Upper lobe of right lung (tissue), 1 donor: Measurements from ENCODE around the gene ATP5MC2. TPM values are rescaled to one million over a fixed set of nuclear protein-coding genes. Genes with fewer than 3 reads are reported as not detected.

Experiments
- ATAC-seq: fragments of 200-7000 bp; cut with Tn5 transposase; one replicate; pipeline ENCODE4 v1.9.1; 2020; ENCODE audit warnings: mild to moderate bottlenecking, moderate library complexity
- DNase-seq: peaks from one replicate; pipeline ENCODE4 v3.0.0-alpha.2; 2020
- H3K27ac ChIP-seq: fragments of 200-600 bp; one replicate; pipeline ENCODE4 v1.8.0; 2022
- H3K27me3 ChIP-seq: fragments of 200-600 bp; one replicate; pipeline ENCODE4 v1.8.0; 2022; ENCODE audit warnings: mild to moderate bottlenecking
- H3K36me3 ChIP-seq: fragments of 200-600 bp; one replicate; pipeline ENCODE4 v1.8.0; 2022
- H3K4me1 ChIP-seq: fragments of 200-600 bp; one replicate; pipeline ENCODE4 v1.8.0; 2022
- H3K4me3 ChIP-seq: fragments of 200-600 bp; one replicate; pipeline ENCODE4 v1.8.0; 2022; ENCODE audit warnings: mild to moderate bottlenecking
- H3K9me3 ChIP-seq: fragments of 200-600 bp; one replicate; pipeline ENCODE4 v1.8.0; 2022
- intact Hi-C: fragments of 100-400 bp; cut with DNase I; formaldehyde crosslinking; loops from one replicate; pipeline ENCODE4 v1.11.0; 2022
- total RNA-seq: library from RNA; stranded (reverse); fragmentation: NEBNext Ultra II Directional; extraction: Animal tissue kit (Norgen Biotek cat#: 25700); gene quantifications from one replicate; pipeline ENCODE4 v1.2.1, GENCODE V29; 2021
- TF ChIP-seq, protein P1 (sequence below): fragments of 200-600 bp; IDR thresholded peaks from one replicate; pipeline ENCODE4 v1.8.0; 2022; ENCODE audit warnings: antibody characterized with exemption
- donor health status: DM: no; HTN: yes; CAD: no; lungs with severe emphysema.

Gene ATP5MC2
- total RNA-seq, 1 donor from 2014 or later: 236 TPM

GRCh38 chr12:53667080-53667479 lies 8.8 kb downstream of the ATP5MC2 start:
- intact Hi-C loops: no loop called here
- H3K9me3 ChIP-seq: no peaks in the 10 kb centered on the region
- H3K27me3 ChIP-seq: no peaks in the 10 kb centered on the region
- no peak overlapping the region for H3K27ac ChIP-seq
- no peaks in the 10 kb centered on the region for H3K4me1 ChIP-seq
- DNase-seq: no peak
- ATAC-seq: no peak
- H3K4me3 ChIP-seq: no peak overlapping the region
- TF ChIP-seq, protein P1, sequence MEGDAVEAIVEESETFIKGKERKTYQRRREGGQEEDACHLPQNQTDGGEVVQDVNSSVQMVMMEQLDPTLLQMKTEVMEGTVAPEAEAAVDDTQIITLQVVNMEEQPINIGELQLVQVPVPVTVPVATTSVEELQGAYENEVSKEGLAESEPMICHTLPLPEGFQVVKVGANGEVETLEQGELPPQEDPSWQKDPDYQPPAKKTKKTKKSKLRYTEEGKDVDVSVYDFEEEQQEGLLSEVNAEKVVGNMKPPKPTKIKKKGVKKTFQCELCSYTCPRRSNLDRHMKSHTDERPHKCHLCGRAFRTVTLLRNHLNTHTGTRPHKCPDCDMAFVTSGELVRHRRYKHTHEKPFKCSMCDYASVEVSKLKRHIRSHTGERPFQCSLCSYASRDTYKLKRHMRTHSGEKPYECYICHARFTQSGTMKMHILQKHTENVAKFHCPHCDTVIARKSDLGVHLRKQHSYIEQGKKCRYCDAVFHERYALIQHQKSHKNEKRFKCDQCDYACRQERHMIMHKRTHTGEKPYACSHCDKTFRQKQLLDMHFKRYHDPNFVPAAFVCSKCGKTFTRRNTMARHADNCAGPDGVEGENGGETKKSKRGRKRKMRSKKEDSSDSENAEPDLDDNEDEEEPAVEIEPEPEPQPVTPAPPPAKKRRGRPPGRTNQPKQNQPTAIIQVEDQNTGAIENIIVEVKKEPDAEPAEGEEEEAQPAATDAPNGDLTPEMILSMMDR: no peak
- H3K36me3 ChIP-seq: peaks cover 93% of the 10 kb centered on the region

- no peak for DNase-seq
Measured at GRCh38 chr12:53664936-53665335, 10.9 kb downstream of the ATP5MC2 start.

DNA sequence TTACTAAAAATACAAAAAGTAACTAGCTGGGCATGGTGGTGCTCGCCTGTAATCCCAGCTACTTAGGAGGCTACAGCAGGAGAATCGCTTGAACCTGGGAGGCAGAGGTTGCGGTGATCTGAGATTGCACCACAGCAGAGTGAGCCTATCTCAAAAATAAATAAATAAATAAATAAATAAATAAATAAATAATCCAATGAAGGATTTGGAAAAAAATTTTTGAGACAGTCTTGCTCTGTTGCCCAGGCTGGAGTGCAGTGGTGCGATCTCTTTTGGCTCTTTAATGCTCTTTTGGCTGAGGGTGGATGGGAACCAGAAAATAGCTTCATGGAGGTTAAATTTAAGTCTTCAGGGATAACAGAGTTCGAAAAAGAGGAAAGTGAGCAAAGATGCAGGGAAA lies 11.7 kb downstream of the ATP5MC2 start:
- Histone ChIP-seq H3K27ac (no peak overlapping the region), H3K36me3 (peaks cover 64% of the 10 kb centered on the region), H3K27me3 (no peaks in the 10 kb centered on the region), H3K4me1 (peaks cover 10% of the 10 kb centered on the region), H3K9me3 (no peaks in the 10 kb centered on the region), H3K4me3 (no peak overlapping the region)
- DNase-seq (no peak), ATAC-seq (no peak)
- intact Hi-C loops: no loop called here
- TF ChIP-seq, protein P1: no peak

More at GRCh38 chr12:53664936-53665335, 10.9 kb downstream of the ATP5MC2 start:
- peaks cover 4% of the 10 kb centered on the region for H3K4me1 ChIP-seq
- no peak overlapping the region for H3K27ac ChIP-seq
- peaks cover 71% of the 10 kb centered on the region for H3K36me3 ChIP-seq
- intact Hi-C loops: no loop called here
- no peak for ATAC-seq
- no peak overlapping the region for H3K4me3 ChIP-seq
- TF ChIP-seq, protein P1: no peak
- H3K9me3 ChIP-seq: no peaks in the 10 kb centered on the region
- no peaks in the 10 kb centered on the region for H3K27me3 ChIP-seq

- no peaks in the 10 kb centered on the region for H3K27me3 ChIP-seq
- DNase-seq (no peak), ATAC-seq (no peak)
- intact Hi-C loops: no loop called here
- H3K4me1 ChIP-seq: peaks cover 23% of the 10 kb centered on the region
- H3K27ac ChIP-seq: peak overlapping the region; percentile 77
- no peaks in the 10 kb centered on the region for H3K9me3 ChIP-seq
- H3K36me3 ChIP-seq: peaks cover 24% of the 10 kb centered on the region
- no peak overlapping the region for H3K4me3 ChIP-seq
- TF ChIP-seq, protein P1: no peak
Measured at GRCh38 chr12:53660041-53660440, 15.8 kb downstream of the ATP5MC2 start.

- Histone ChIP-seq H3K27me3 (no peaks in the 10 kb centered on the region), H3K4me1 (peaks cover 23% of the 10 kb centered on the region), H3K4me3 (no peak overlapping the region), H3K27ac (peak overlapping the region; percentile 77), H3K36me3 (peaks cover 19% of the 10 kb centered on the region), H3K9me3 (no peaks in the 10 kb centered on the region)
- DNase-seq (no peak), ATAC-seq (no peak)
- intact Hi-C loops: no loop called here
- TF ChIP-seq, protein P1: no peak
Measured at GRCh38 chr12:53659571-53659981, 16.3 kb downstream of the ATP5MC2 start.

- Histone ChIP-seq H3K36me3 (peaks cover 14% of the 10 kb centered on the region), H3K27me3 (no peaks in the 10 kb centered on the region), H3K27ac (peak overlapping the region; percentile 77), H3K9me3 (no peaks in the 10 kb centered on the region), H3K4me3 (no peak overlapping the region), H3K4me1 (peaks cover 23% of the 10 kb centered on the region)
- intact Hi-C loops: no loop called here
- DNase-seq (no peak), ATAC-seq (peak; percentile 91)
- TF ChIP-seq, protein P1: no peak
Measured at GRCh38 chr12:53659011-53659551, 16.8 kb downstream of the ATP5MC2 start.
